K562 (cell line): ENCODE results near the gene SLC28A1. TPM values are rescaled to one million over a fixed set of nuclear protein-coding genes. Genes with fewer than 3 reads are reported as not detected.

Source experiments
- ARID1B ChIP-seq: fragments of 450-650 bp; IDR thresholded peaks from 2 replicates; pipeline ENCODE4 v1.6.1; 2016; ENCODE audit warnings: antibody characterized with exemption, mild to moderate bottlenecking, inconsistent platforms
- CREM ChIP-seq: IDR thresholded peaks from 2 replicates; pipeline ENCODE4 v1.6.1; 2014; ENCODE audit warnings: antibody characterized with exemption, low read depth
- E2F3 ChIP-seq: fragments of 250-450 bp; sonication (Bioruptor Pico); IDR thresholded peaks from 2 replicates; pipeline ENCODE4 v1.4.0; 2020; ENCODE audit warnings: mild to moderate bottlenecking
- FOSL1 ChIP-seq: fragments of 200-800 bp; sonication (Bioruptor generic); conservative IDR thresholded peaks from 2 replicates; pipeline ENCODE4 v1.6.1; 2016; ENCODE audit warnings: missing genetic modification characterization, missing compliant biosample characterization
- GABPB1 ChIP-seq: sonication (generic); formaldehyde crosslinking; IDR thresholded peaks from 2 replicates; pipeline ENCODE4 v1.8.0; 2022; ENCODE audit warnings: mild to moderate bottlenecking, missing genetic modification reagents
- JUN ChIP-seq, 2 experiments: sonication (generic) in 1 of 2; formaldehyde crosslinking in 1 of 2; IDR thresholded peaks; 2 replicates each; pipeline versions ENCODE4 v1.6.1 to v1.8.0; 2012 to 2022; ENCODE audit warnings: borderline replicate concordance in 2 of 2, mild to moderate bottlenecking in 2 of 2, improper control_type of control experiment in 1 of 2, low read depth in 1 of 2, low read length in 1 of 2, missing genetic modification reagents in 1 of 2
- JUND ChIP-seq, 2 experiments: IDR thresholded peaks; 2 replicates in 1 of 2; 3 replicates in 1 of 2; pipeline ENCODE4 v1.6.1; 2011; ENCODE audit warnings: borderline replicate concordance in 2 of 2, low read depth in 2 of 2, low read length in 2 of 2, improper control_type of control experiment in 1 of 2, missing biosample characterization in 1 of 2, missing genetic modification characterization in 1 of 2, missing genetic modification reagents in 1 of 2
- KLF1 ChIP-seq: fragments of 450-650 bp; IDR thresholded peaks from 2 replicates; pipeline ENCODE4 v1.6.1; 2016; ENCODE audit warnings: missing genetic modification characterization, missing compliant biosample characterization
- MAFG ChIP-seq: fragments of 450-650 bp; conservative IDR thresholded peaks from 2 replicates; pipeline ENCODE4 v1.6.1; 2016; ENCODE audit warnings: missing genetic modification characterization, missing compliant biosample characterization
- NCOR1 ChIP-seq: fragments of 450-650 bp; IDR thresholded peaks from 2 replicates; pipeline ENCODE4 v1.6.1; 2016; ENCODE audit warnings: mild to moderate bottlenecking, moderate library complexity
- NEUROD1 ChIP-seq: fragments of 150-350 bp; IDR thresholded peaks from 2 replicates; pipeline ENCODE4 v1.6.1; 2014; ENCODE audit warnings: borderline replicate concordance, low read length, low read depth; ENCODE audit not compliant: partially characterized antibody
- NR2C1 ChIP-seq, 2 experiments: fragments of 450-650 bp; IDR thresholded peaks; 2 replicates each; pipeline ENCODE4 v1.6.1; 2017; ENCODE audit warnings: mild to moderate bottlenecking in 2 of 2, antibody characterized with exemption in 1 of 2, inconsistent platforms in 1 of 2, missing compliant biosample characterization in 1 of 2, missing genetic modification characterization in 1 of 2
- TRIM24 ChIP-seq, 2 experiments: fragments of 450-650 bp; IDR thresholded peaks; 2 replicates each; pipeline ENCODE4 v1.6.1; 2016
- U2AF2 ChIP-seq: fragments of 200-400 bp; formaldehyde crosslinking; optimal IDR thresholded peaks from 2 replicates; pipeline ENCODE3; 2017; ENCODE audit warnings: low read depth, mild to moderate bottlenecking, low read length
- YY1 ChIP-seq, 3 experiments: IDR thresholded peaks; 2 replicates each; pipeline ENCODE4 v1.6.1; 2011; ENCODE audit warnings: low read length in 2 of 3, mild to moderate bottlenecking in 2 of 3, moderate library complexity in 2 of 3, borderline replicate concordance in 1 of 3, control low read depth in 1 of 3, low read depth in 1 of 3; ENCODE audit not compliant: insufficient read depth in 3 of 3, insufficient replicate concordance in 2 of 3, control insufficient read depth in 1 of 3, insufficient read length in 1 of 3; ENCODE audit errors: extremely low read depth in 1 of 3
- ZNF143 ChIP-seq: sonication (generic); formaldehyde crosslinking; IDR thresholded peaks from 2 replicates; pipeline ENCODE4 v1.9.0; 2022; ENCODE audit warnings: mild to moderate bottlenecking, missing genetic modification reagents
- ZNF282 ChIP-seq: sonication (generic); formaldehyde crosslinking; IDR thresholded peaks from 2 replicates; pipeline ENCODE4 v1.8.1; 2023; ENCODE audit warnings: missing genetic modification reagents
- polyA plus RNA-seq, 8 experiments: library from polyadenylated mRNA; depleted of rRNA in 4 of 8; stranded (reverse) in 5 of 8; unstranded in 3 of 8; fragments of >200 nt; fragmentation: Nextera tagmentation in 2 of 8; fragmentation: Illumina TruSeq in 1 of 8; extraction: Ambion mirVana in 2 of 8; extraction: Trizol in 1 of 8; gene quantifications; 2 replicates each; pipeline versions ENCODE4 v1.2.1 to v1.2.3, GENCODE V29; 2011 to 2014; ENCODE audit warnings: inconsistent platforms in 1 of 8, missing spikeins in 1 of 8
- total RNA-seq, 7 experiments: library from RNA; depleted of rRNA in 6 of 7; stranded (reverse); fragments of >200 nt in 6 of 7; fragmentation: Illumina TruSeq in 2 of 7; extraction: Trizol in 2 of 7; gene quantifications; 2 replicates each; pipeline versions ENCODE4 v1.2.1 to v1.2.3, GENCODE V29; 2011 to 2021; ENCODE audit warnings: low replicate concordance in 1 of 7
- TF ChIP-seq, protein P1 (sequence below): fragments of 450-650 bp; IDR thresholded peaks from 2 replicates; pipeline ENCODE4 v1.6.1; 2018; ENCODE audit warnings: mild to moderate bottlenecking, low read depth; ENCODE audit not compliant: partially characterized antibody
- TF ChIP-seq, protein P2 (sequence below): sonication (generic); formaldehyde crosslinking; IDR thresholded peaks from 2 replicates; pipeline ENCODE4 v1.8.1; 2023; ENCODE audit warnings: mild to moderate bottlenecking, missing genetic modification reagents
- TF ChIP-seq, protein P3 (sequence below): sonication (generic); formaldehyde crosslinking; IDR thresholded peaks from 2 replicates; pipeline ENCODE4 v1.9.0; 2022; ENCODE audit warnings: mild to moderate bottlenecking, missing genetic modification reagents

The SLC28A1 gene
- total and polyA plus RNA-seq, 9 of the 15 experiments (the other 6 are each of a cell fraction or from before 2014, with no cell fraction given): 0.04 TPM; not detected in 8

DNA sequence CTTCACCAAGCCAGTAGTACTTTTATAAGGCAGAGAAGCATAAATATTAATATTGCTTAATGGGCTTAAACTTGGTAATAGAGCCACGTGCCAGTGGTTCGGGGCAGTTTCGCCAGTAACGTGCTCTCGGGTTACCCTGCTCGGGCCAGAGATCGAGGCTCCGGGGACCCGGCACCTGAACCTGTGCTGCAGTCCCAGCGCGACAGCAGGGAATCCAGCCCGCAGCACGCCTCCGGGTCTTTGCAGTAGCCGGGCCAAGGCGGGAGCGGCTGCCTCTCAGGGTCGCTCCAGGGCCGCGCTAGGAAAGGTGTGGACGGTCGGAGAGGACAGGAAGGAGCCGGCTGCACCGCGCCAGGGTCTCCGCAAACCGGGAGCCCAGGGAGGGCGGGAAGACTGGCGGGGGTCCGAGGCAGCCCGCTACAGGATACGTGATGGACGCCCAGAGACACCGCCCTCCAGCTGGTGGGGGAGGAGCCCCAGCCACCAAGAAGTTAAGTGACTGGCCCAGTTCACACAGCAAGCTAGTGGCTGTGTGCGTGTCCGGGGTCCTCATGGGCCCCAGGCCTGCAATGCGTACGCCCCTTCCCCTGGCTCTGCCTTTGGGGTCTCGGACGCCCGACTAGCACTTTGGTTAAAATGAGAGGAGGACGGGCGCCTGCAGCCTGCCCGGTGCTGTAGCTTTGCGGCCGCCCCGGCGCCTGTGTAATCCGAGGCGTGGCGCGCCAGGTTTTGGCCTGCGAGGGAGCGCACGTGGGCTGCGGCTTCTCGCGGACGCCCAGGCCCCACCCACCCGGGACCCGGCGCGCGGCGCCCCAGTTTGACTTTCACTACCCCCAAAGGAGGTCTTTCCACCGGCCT, 96.0 kb downstream of the SLC28A1 start (continued):
- peak; percentile 90 for TF ChIP-seq KLF1 (tag)
- peak in 1 of 2 experiments; percentile 47; a peak in 2 of 4 replicates for TF ChIP-seq TRIM24 (IDR thresholded peaks at IDR 0.05)
- TF ChIP-seq JUN (IDR thresholded peaks at IDR 0.05; ENCODE audit: borderline replicate concordance, low read depth, low read length): peak; percentile 37; the same call in 1 of the 2 replicates
- TF ChIP-seq JUN (CRISPR knock-in tag; IDR thresholded peaks at IDR 0.05; ENCODE audit: borderline replicate concordance): no peak
- TF ChIP-seq NR2C1 (IDR thresholded peaks at IDR 0.05): peak; percentile 72
- TF ChIP-seq NR2C1 (tag; IDR thresholded peaks at IDR 0.05): peak; percentile 60
- peak; percentile 64; the same call in 1 of the 2 replicates for TF ChIP-seq GABPB1 (CRISPR knock-in tag)
- peak; percentile 98 for TF ChIP-seq NEUROD1
- TF ChIP-seq FOSL1 (tag): 0 out of 2 replicates have a peak, but pooled peaks have one; percentile 7
- no peak for TF ChIP-seq ZNF282 (CRISPR knock-in tag)
- TF ChIP-seq, protein P1, sequence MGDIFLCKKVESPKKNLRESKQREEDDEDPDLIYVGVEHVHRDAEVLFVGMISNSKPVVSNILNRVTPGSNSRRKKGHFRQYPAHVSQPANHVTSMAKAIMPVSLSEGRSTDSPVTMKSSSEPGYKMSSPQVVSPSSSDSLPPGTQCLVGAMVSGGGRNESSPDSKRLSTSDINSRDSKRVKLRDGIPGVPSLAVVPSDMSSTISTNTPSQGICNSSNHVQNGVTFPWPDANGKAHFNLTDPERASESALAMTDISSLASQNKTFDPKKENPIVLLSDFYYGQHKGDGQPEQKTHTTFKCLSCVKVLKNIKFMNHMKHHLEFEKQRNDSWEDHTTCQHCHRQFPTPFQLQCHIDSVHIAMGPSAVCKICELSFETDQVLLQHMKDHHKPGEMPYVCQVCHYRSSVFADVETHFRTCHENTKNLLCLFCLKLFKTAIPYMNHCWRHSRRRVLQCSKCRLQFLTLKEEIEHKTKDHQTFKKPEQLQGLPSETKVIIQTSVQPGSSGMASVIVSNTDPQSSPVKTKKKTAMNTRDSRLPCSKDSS: no peak
- TF ChIP-seq MAFG: no peak
- peak; percentile 37 for TF ChIP-seq JUND (IDR thresholded peaks at IDR 0.05; ENCODE audit: borderline replicate concordance, low read depth, low read length)
- no peak; the same call in 2 of the 3 replicates for TF ChIP-seq JUND (tag; IDR thresholded peaks at IDR 0.05; ENCODE audit: borderline replicate concordance, low read depth, low read length)
- 0 out of 2 replicates have a peak, but pooled peaks have one; percentile 3 for TF ChIP-seq NCOR1
- TF ChIP-seq ARID1B: peak; percentile 15; the same call in 1 of the 2 replicates
- peak; percentile 71 for TF ChIP-seq CREM
- TF ChIP-seq, protein P2, sequence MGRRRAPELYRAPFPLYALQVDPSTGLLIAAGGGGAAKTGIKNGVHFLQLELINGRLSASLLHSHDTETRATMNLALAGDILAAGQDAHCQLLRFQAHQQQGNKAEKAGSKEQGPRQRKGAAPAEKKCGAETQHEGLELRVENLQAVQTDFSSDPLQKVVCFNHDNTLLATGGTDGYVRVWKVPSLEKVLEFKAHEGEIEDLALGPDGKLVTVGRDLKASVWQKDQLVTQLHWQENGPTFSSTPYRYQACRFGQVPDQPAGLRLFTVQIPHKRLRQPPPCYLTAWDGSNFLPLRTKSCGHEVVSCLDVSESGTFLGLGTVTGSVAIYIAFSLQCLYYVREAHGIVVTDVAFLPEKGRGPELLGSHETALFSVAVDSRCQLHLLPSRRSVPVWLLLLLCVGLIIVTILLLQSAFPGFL (CRISPR knock-in tag): peak; percentile 77; the same call in 1 of the 2 replicates
- no peak for TF ChIP-seq U2AF2
- TF ChIP-seq ZNF143: no peak
- TF ChIP-seq, protein P3, sequence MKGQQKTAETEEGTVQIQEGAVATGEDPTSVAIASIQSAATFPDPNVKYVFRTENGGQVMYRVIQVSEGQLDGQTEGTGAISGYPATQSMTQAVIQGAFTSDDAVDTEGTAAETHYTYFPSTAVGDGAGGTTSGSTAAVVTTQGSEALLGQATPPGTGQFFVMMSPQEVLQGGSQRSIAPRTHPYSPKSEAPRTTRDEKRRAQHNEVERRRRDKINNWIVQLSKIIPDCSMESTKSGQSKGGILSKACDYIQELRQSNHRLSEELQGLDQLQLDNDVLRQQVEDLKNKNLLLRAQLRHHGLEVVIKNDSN (CRISPR knock-in tag): peak; percentile 68
- TF ChIP-seq E2F3 (CRISPR knock-in tag): peak; percentile 82; the same call in 1 of the 2 replicates
- TF ChIP-seq YY1 (IDR thresholded peaks at IDR 0.05; ENCODE audit: borderline replicate concordance in 1 of 3, control insufficient read depth in 1 of 3, extremely low read depth in 1 of 3, insufficient read depth in 3 of 3, insufficient read length in 1 of 3, insufficient replicate concordance in 2 of 3, low read depth in 1 of 3, low read length in 2 of 3): peak in 2 of 3 experiments; percentile 51 to 61
